Measurements from ENCODE around the gene AARSD1. TPM values are rescaled to one million over a fixed set of nuclear protein-coding genes. Genes with fewer than 3 reads are reported as not detected.

AARSD1 gene
- polyA plus RNA-seq (2013, experiment 1 of 2): 64.0 TPM
- polyA plus RNA-seq (2013, experiment 2 of 2): 64.3 TPM

- Histone ChIP-seq H3K18ac (ENCODE audit: low read length) (peak within 1 kb of the TSS; percentile 29), H3K9ac (ENCODE audit: low read length) (peak within 1 kb of the TSS; percentile 94), H3K79me2 (ENCODE audit: control insufficient read depth, insufficient read depth, low read length) (peaks cover 7% of the 10 kb centered on the region), H3K4me3 (ENCODE audit: low read length) (peak within 1 kb of the TSS; percentile 95), H4K5ac (ENCODE audit: low read length) (no peak within 1 kb of the TSS), H3K36me3 (ENCODE audit: control insufficient read depth, insufficient read depth, low read length) (peaks cover 4% of the 10 kb centered on the region), H3K4me1 (ENCODE audit: control insufficient read depth, low read depth, low read length) (peaks cover 2% of the 10 kb centered on the region), H2BK120ac (ENCODE audit: low read depth, low read length) (no peak within 1 kb of the TSS), H2BK5ac (ENCODE audit: low read length) (no peak within 1 kb of the TSS), H2BK15ac (replicated peaks; ENCODE audit: low read depth) (no peak within 1 kb of the TSS), H3K23ac (ENCODE audit: low read length) (no peak within 1 kb of the TSS), H3K56ac (ENCODE audit: low read length) (peak within 1 kb of the TSS; percentile 96), H3K27me3 (ENCODE audit: insufficient read depth, low read length, poor library complexity) (no peaks in the 10 kb centered on the region), H3K4me2 (ENCODE audit: low read length) (peak within 1 kb of the TSS; percentile 97), H3K27ac (ENCODE audit: low read depth, low read length) (no peak within 1 kb of the TSS), H3K79me1 (ENCODE audit: low read length) (peaks cover 6% of the 10 kb centered on the region), H4K8ac (ENCODE audit: low read depth, low read length) (no peak within 1 kb of the TSS), H2AK5ac (ENCODE audit: low read length) (peak within 1 kb of the TSS; percentile 22), H3K4ac (ENCODE audit: low read depth, low read length) (peak within 1 kb of the TSS; percentile 57)
- WGBS (ENCODE audit: extremely low coverage, insufficient coverage, low lambda C conversion rate): no CpG with 5 or more reads among the region's 43 CpGs
- peak; percentile 98 for DNase-seq
Measured at GRCh38 chr17:42964161-42964932, at the start of gene AARSD1. Gene AARSD1, minus strand, starts transcription at chr17:42964454. Its CDS starts 14 bp downstream, at chr17:42964440.

GRCh38 chr17:43013296-43013695 lies 49.0 kb upstream of the AARSD1 start:
- H4K5ac ChIP-seq (ENCODE audit: low read length): no peak overlapping the region
- H3K27me3 ChIP-seq (ENCODE audit: insufficient read depth, low read length, poor library complexity): no peaks in the 10 kb centered on the region
- H3K79me1 ChIP-seq (ENCODE audit: low read length): peaks cover 3% of the 10 kb centered on the region
- no peak for DNase-seq
- H4K8ac ChIP-seq (ENCODE audit: low read depth, low read length): no peak overlapping the region
- no peak overlapping the region for H3K56ac ChIP-seq (ENCODE audit: low read length)
- no peak overlapping the region for H2BK5ac ChIP-seq (ENCODE audit: low read length)
- WGBS (ENCODE audit: extremely low coverage, insufficient coverage, low lambda C conversion rate): no CpG with 5 or more reads among the region's 8 CpGs
- H3K9ac ChIP-seq (ENCODE audit: low read length): no peak overlapping the region
- H3K4me1 ChIP-seq (ENCODE audit: control insufficient read depth, low read depth, low read length): no peaks in the 10 kb centered on the region
- no peak overlapping the region for H3K4ac ChIP-seq (ENCODE audit: low read depth, low read length)
- no peak overlapping the region for H3K4me3 ChIP-seq (ENCODE audit: low read length)
- H3K27ac ChIP-seq (ENCODE audit: low read depth, low read length): no peak overlapping the region
- peaks cover under 1% of the 10 kb centered on the region for H3K79me2 ChIP-seq (ENCODE audit: control insufficient read depth, insufficient read depth, low read length)
- no peak overlapping the region for H3K4me2 ChIP-seq (ENCODE audit: low read length)
- no peak overlapping the region for H3K18ac ChIP-seq (ENCODE audit: low read length)
- H3K23ac ChIP-seq (ENCODE audit: low read length): no peak overlapping the region
- H2BK120ac ChIP-seq (ENCODE audit: low read depth, low read length): no peak overlapping the region
- H2AK5ac ChIP-seq (ENCODE audit: low read length): no peak overlapping the region
- peaks cover 3% of the 10 kb centered on the region for H3K36me3 ChIP-seq (ENCODE audit: control insufficient read depth, insufficient read depth, low read length)
- H2BK15ac ChIP-seq (replicated peaks; ENCODE audit: low read depth): no peak overlapping the region

GRCh38 chr17:43011728-43012472 lies 47.6 kb upstream of the AARSD1 start:
- no peak overlapping the region for H4K5ac ChIP-seq (ENCODE audit: low read length)
- H3K27me3 ChIP-seq (ENCODE audit: insufficient read depth, low read length, poor library complexity): no peaks in the 10 kb centered on the region
- H3K23ac ChIP-seq (ENCODE audit: low read length): no peak overlapping the region
- no peak overlapping the region for H2BK15ac ChIP-seq (replicated peaks; ENCODE audit: low read depth)
- DNase-seq: no peak
- no peak overlapping the region for H3K4me2 ChIP-seq (ENCODE audit: low read length)
- H3K79me2 ChIP-seq (ENCODE audit: control insufficient read depth, insufficient read depth, low read length): no peaks in the 10 kb centered on the region
- no peak overlapping the region for H3K4me3 ChIP-seq (ENCODE audit: low read length)
- peaks cover 1% of the 10 kb centered on the region for H3K36me3 ChIP-seq (ENCODE audit: control insufficient read depth, insufficient read depth, low read length)
- no peak overlapping the region for H3K4ac ChIP-seq (ENCODE audit: low read depth, low read length)
- no peak overlapping the region for H3K18ac ChIP-seq (ENCODE audit: low read length)
- H3K4me1 ChIP-seq (ENCODE audit: control insufficient read depth, low read depth, low read length): no peaks in the 10 kb centered on the region
- no peak overlapping the region for H2BK120ac ChIP-seq (ENCODE audit: low read depth, low read length)
- H3K27ac ChIP-seq (ENCODE audit: low read depth, low read length): no peak overlapping the region
- H4K8ac ChIP-seq (ENCODE audit: low read depth, low read length): no peak overlapping the region
- H2BK5ac ChIP-seq (ENCODE audit: low read length): no peak overlapping the region
- no peaks in the 10 kb centered on the region for H3K79me1 ChIP-seq (ENCODE audit: low read length)
- no peak overlapping the region for H2AK5ac ChIP-seq (ENCODE audit: low read length)
- no peak overlapping the region for H3K56ac ChIP-seq (ENCODE audit: low read length)
- no peak overlapping the region for H3K9ac ChIP-seq (ENCODE audit: low read length)
- no CpG with 5 or more reads among the region's 15 CpGs for WGBS (ENCODE audit: extremely low coverage, insufficient coverage, low lambda C conversion rate)

GRCh38 chr17:43010667-43011308 lies 46.5 kb upstream of the AARSD1 start:
- WGBS (ENCODE audit: extremely low coverage, insufficient coverage, low lambda C conversion rate): no CpG with 5 or more reads among the region's 5 CpGs
- Histone ChIP-seq H2BK15ac (replicated peaks; ENCODE audit: low read depth) (no peak overlapping the region), H4K8ac (ENCODE audit: low read depth, low read length) (no peak overlapping the region), H3K23ac (ENCODE audit: low read length) (no peak overlapping the region), H3K27ac (ENCODE audit: low read depth, low read length) (no peak overlapping the region), H3K4me2 (ENCODE audit: low read length) (no peak overlapping the region), H3K18ac (ENCODE audit: low read length) (no peak overlapping the region), H3K9ac (ENCODE audit: low read length) (no peak overlapping the region), H2AK5ac (ENCODE audit: low read length) (no peak overlapping the region), H2BK5ac (ENCODE audit: low read length) (no peak overlapping the region), H3K36me3 (ENCODE audit: control insufficient read depth, insufficient read depth, low read length) (peaks cover 1% of the 10 kb centered on the region), H3K56ac (ENCODE audit: low read length) (no peak overlapping the region), H3K4me1 (ENCODE audit: control insufficient read depth, low read depth, low read length) (no peaks in the 10 kb centered on the region), H3K4ac (ENCODE audit: low read depth, low read length) (no peak overlapping the region), H3K27me3 (ENCODE audit: insufficient read depth, low read length, poor library complexity) (no peaks in the 10 kb centered on the region), H3K4me3 (ENCODE audit: low read length) (no peak overlapping the region), H2BK120ac (ENCODE audit: low read depth, low read length) (no peak overlapping the region), H3K79me2 (ENCODE audit: control insufficient read depth, insufficient read depth, low read length) (no peaks in the 10 kb centered on the region), H3K79me1 (ENCODE audit: low read length) (no peaks in the 10 kb centered on the region), H4K5ac (ENCODE audit: low read length) (no peak overlapping the region)
- no peak for DNase-seq

GRCh38 chr17:43006639-43007551 lies 42.6 kb upstream of the AARSD1 start, which contains the start of gene IFI35:
Gene IFI35, plus strand, starts transcription at chr17:43006784. Its CDS starts 164 bp downstream, at chr17:43006948.
- no peak within 1 kb of the TSS for H3K23ac ChIP-seq (ENCODE audit: low read length)
- no CpG with 5 or more reads among the region's 18 CpGs for WGBS (ENCODE audit: extremely low coverage, insufficient coverage, low lambda C conversion rate)
- no peaks in the 10 kb centered on the region for H3K79me2 ChIP-seq (ENCODE audit: control insufficient read depth, insufficient read depth, low read length)
- no peaks in the 10 kb centered on the region for H3K4me1 ChIP-seq (ENCODE audit: control insufficient read depth, low read depth, low read length)
- no peak within 1 kb of the TSS for H2BK120ac ChIP-seq (ENCODE audit: low read depth, low read length)
- no peak within 1 kb of the TSS for H4K5ac ChIP-seq (ENCODE audit: low read length)
- H3K27ac ChIP-seq (ENCODE audit: low read depth, low read length): peak within 1 kb of the TSS; percentile 71
- no peak within 1 kb of the TSS for H2BK5ac ChIP-seq (ENCODE audit: low read length)
- H3K4me3 ChIP-seq (ENCODE audit: low read length): peak within 1 kb of the TSS; percentile 8
- peak within 1 kb of the TSS; percentile 59 for H3K4me2 ChIP-seq (ENCODE audit: low read length)
- H3K79me1 ChIP-seq (ENCODE audit: low read length): no peaks in the 10 kb centered on the region
- H3K18ac ChIP-seq (ENCODE audit: low read length): no peak within 1 kb of the TSS
- no peak within 1 kb of the TSS for H2BK15ac ChIP-seq (replicated peaks; ENCODE audit: low read depth)
- H3K36me3 ChIP-seq (ENCODE audit: control insufficient read depth, insufficient read depth, low read length): peaks cover 2% of the 10 kb centered on the region
- peak; percentile 80 for DNase-seq
- no peaks in the 10 kb centered on the region for H3K27me3 ChIP-seq (ENCODE audit: insufficient read depth, low read length, poor library complexity)
- peak within 1 kb of the TSS; percentile 81 for H3K56ac ChIP-seq (ENCODE audit: low read length)
- H4K8ac ChIP-seq (ENCODE audit: low read depth, low read length): no peak within 1 kb of the TSS
- H3K9ac ChIP-seq (ENCODE audit: low read length): peak within 1 kb of the TSS; percentile 75
- H3K4ac ChIP-seq (ENCODE audit: low read depth, low read length): no peak within 1 kb of the TSS
- no peak within 1 kb of the TSS for H2AK5ac ChIP-seq (ENCODE audit: low read length)

All from mesendoderm (in vitro differentiated cells).